ENCODE measurements around the gene BAHCC1. TPM values are rescaled to one million over a fixed set of nuclear protein-coding genes. Genes with fewer than 3 reads are reported as not detected.
"Not testable (repeated sequence)": the region's sequence is repeated elsewhere in the genome, so short reads cannot be mapped to it uniquely, and the experiment has no call there.

Gene BAHCC1
- total and polyA plus RNA-seq, 2 of the 4 experiments (the other 2 are of a cell fraction), result 0.36 to 7.8 TPM

DNA sequence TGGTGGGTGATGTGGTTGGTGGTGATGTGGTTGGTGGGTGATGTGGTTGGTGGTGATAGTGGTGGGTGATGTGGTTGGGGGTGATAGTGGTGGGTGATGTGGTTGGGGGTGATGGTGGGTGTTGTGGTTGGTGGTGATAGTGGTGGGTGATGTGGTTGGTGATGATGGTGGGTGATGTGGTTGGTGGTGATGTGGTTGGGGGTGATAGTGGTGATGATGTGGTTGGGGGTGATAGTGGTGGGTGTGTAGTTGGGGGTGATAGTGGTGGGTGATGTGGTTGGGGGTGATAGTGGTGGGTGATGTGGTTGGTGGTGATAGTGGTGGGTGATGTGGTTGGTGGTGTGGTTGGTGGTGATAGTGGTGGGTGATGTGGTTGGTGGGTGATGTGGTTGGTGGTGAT, 29.8 kb downstream of the BAHCC1 start:
- H3K9ac ChIP-seq (ENCODE audit: low read depth, low read length); H3K4me3 ChIP-seq (ENCODE audit: insufficient read depth, low read depth, low read length); H3K27ac ChIP-seq (ENCODE audit: insufficient read depth, low read length); dilution Hi-C loops (cut with HindIII; ENCODE audit: low sequenced_read_pairs, unreplicated experiment); H3K56ac ChIP-seq (ENCODE audit: extremely low read depth, insufficient read depth, low read length); H3K27me3 ChIP-seq (ENCODE audit: control insufficient read depth, insufficient read depth, low read length); H4K5ac ChIP-seq (ENCODE audit: low read depth, low read length); H2AK9ac ChIP-seq (replicated peaks; ENCODE audit: low read depth, low read length, poor library complexity); H2BK120ac ChIP-seq (ENCODE audit: low read depth, low read length); H2AFZ ChIP-seq (replicated peaks; ENCODE audit: low read length, poor library complexity); POLR2A ChIA-PET (ENCODE audit: unreplicated experiment); in situ Hi-C loops (cut with MboI; ENCODE audit: low sequenced_read_pairs); intact Hi-C loops (cut with micrococcal nuclease); H3K9me3 ChIP-seq (ENCODE audit: control insufficient read depth, insufficient read depth, low read length); H3K36me3 ChIP-seq (ENCODE audit: control insufficient read depth, insufficient read depth, low read length); ATAC-seq (ENCODE audit: low read depth); H4K20me1 ChIP-seq (ENCODE audit: insufficient read depth, low read length); BruUV-seq (replicated peaks); H2BK20ac ChIP-seq (ENCODE audit: low read depth, low read length); H3K14ac ChIP-seq (replicated peaks; ENCODE audit: low read depth, low read length); CTCF ChIA-PET; DNase-seq; H3K4me2 ChIP-seq (ENCODE audit: low read depth, low read length); H3K23ac ChIP-seq (ENCODE audit: low read depth, low read length); H3K18ac ChIP-seq (ENCODE audit: low read depth, low read length); H4K8ac ChIP-seq (ENCODE audit: low read depth in 2 of 2, low read length in 2 of 2): not testable (repeated sequence)
- Histone ChIP-seq H3K4me1 (ENCODE audit: control insufficient read depth, insufficient read depth, low read length) (peaks cover 47% of the 10 kb centered on the region), H3K4ac (ENCODE audit: low read depth, low read length) (peak overlapping the region; percentile 99; the same call in 1 of the 2 replicates), H3K9me1 (ENCODE audit: insufficient read depth, low read length) (peaks cover 20% of the 10 kb centered on the region), H2BK15ac (ENCODE audit: low read depth, low read length) (peak overlapping the region; percentile 93; the same call in 1 of the 3 replicates), H2AK5ac (ENCODE audit: low read depth, low read length) (peak overlapping the region; percentile 100), H3K79me1 (ENCODE audit: low read depth in 1 of 2, low read length in 2 of 2) (peaks cover 34 to 65% of the 10 kb centered on the region in 2 experiments), H2BK5ac (ENCODE audit: low read depth, low read length, poor library complexity, severe bottlenecking) (peak overlapping the region; percentile 65), H4K91ac (ENCODE audit: insufficient read depth, low read depth, low read length) (peak overlapping the region; percentile 96; the same call in 1 of the 2 replicates)

DNA sequence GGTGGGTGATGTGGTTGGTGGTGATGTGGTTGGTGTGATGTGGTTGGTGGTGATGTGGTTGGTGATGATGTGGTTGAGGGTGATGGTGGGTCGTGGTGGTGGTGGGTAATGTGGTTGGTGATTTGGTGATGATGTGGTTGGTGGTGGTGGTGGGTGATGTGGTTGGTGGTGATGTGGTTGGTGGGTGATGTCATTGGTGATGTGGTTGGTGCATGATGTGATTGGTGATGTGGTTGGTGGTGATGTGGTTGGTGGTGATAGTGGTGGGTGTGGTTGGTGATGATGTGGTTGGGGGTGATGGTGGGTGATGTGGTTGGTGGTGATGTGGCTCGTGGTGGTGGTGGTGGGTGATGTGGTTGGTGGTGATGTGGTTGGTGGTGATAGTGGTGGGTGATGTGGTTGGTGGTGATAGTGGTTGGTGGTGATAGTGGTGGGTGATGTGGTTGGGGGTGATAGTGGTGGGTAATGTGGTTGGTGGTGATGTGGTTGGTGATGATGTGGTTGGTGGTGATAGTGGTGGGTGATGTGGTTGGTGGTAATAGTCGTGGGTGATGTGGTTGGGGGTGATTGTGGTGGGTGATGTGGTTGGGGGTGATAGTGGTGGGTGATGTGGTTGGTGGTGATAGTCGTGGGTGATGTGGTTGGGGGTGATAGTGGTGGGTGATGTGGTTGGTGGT, 30.6 kb downstream of the BAHCC1 start:
- H4K20me1 ChIP-seq (ENCODE audit: insufficient read depth, low read length); H3K9ac ChIP-seq (ENCODE audit: low read depth, low read length); BruUV-seq (replicated peaks); H3K18ac ChIP-seq (ENCODE audit: low read depth, low read length); H3K4me3 ChIP-seq (ENCODE audit: insufficient read depth, low read depth, low read length); H3K9me3 ChIP-seq (ENCODE audit: control insufficient read depth, insufficient read depth, low read length); H2BK15ac ChIP-seq (ENCODE audit: low read depth, low read length); dilution Hi-C loops (cut with HindIII; ENCODE audit: low sequenced_read_pairs, unreplicated experiment); H4K5ac ChIP-seq (ENCODE audit: low read depth, low read length); H2BK20ac ChIP-seq (ENCODE audit: low read depth, low read length); ATAC-seq (ENCODE audit: low read depth); H3K27me3 ChIP-seq (ENCODE audit: control insufficient read depth, insufficient read depth, low read length); H3K56ac ChIP-seq (ENCODE audit: extremely low read depth, insufficient read depth, low read length); DNase-seq; H3K14ac ChIP-seq (replicated peaks; ENCODE audit: low read depth, low read length); in situ Hi-C loops (cut with MboI; ENCODE audit: low sequenced_read_pairs); H3K27ac ChIP-seq (ENCODE audit: insufficient read depth, low read length); H4K91ac ChIP-seq (ENCODE audit: insufficient read depth, low read depth, low read length); intact Hi-C loops (cut with micrococcal nuclease); H3K36me3 ChIP-seq (ENCODE audit: control insufficient read depth, insufficient read depth, low read length); POLR2A ChIA-PET (ENCODE audit: unreplicated experiment); H3K23ac ChIP-seq (ENCODE audit: low read depth, low read length); H2BK120ac ChIP-seq (ENCODE audit: low read depth, low read length); H2AFZ ChIP-seq (replicated peaks; ENCODE audit: low read length, poor library complexity); H3K4me2 ChIP-seq (ENCODE audit: low read depth, low read length); CTCF ChIA-PET; H4K8ac ChIP-seq (ENCODE audit: low read depth in 2 of 2, low read length in 2 of 2): not testable (repeated sequence)
- peak overlapping the region; percentile 42 for H2AK9ac ChIP-seq (replicated peaks; ENCODE audit: low read depth, low read length, poor library complexity)
- H2AK5ac ChIP-seq (ENCODE audit: low read depth, low read length), result peak overlapping the region; percentile 93
- peaks cover 32 to 57% of the 10 kb centered on the region in 2 experiments for H3K79me1 ChIP-seq (ENCODE audit: low read depth in 1 of 2, low read length in 2 of 2)
- 100% methylated on average over 3 of the region's 4 CpGs; no CpG with 5 or more reads in 1 of the 2 experiments for WGBS, 2 experiments (ENCODE audit: extremely low coverage in 2 of 2, insufficient read length in 1 of 2)
- H3K4me1 ChIP-seq (ENCODE audit: control insufficient read depth, insufficient read depth, low read length), result peaks cover 39% of the 10 kb centered on the region
- H2BK5ac ChIP-seq (ENCODE audit: low read depth, low read length, poor library complexity, severe bottlenecking), result peak overlapping the region; percentile 48
- H3K4ac ChIP-seq (ENCODE audit: low read depth, low read length), result peak overlapping the region; percentile 35; the same call in 1 of the 2 replicates
- H3K9me1 ChIP-seq (ENCODE audit: insufficient read depth, low read length), result peaks cover 12% of the 10 kb centered on the region
